Measurements from ENCODE around the gene FSHR. TPM values are rescaled to one million over a fixed set of nuclear protein-coding genes. Genes with fewer than 3 reads are reported as not detected.

Gene FSHR
- total and polyA plus RNA-seq, 7 donors: not detected

DNA sequence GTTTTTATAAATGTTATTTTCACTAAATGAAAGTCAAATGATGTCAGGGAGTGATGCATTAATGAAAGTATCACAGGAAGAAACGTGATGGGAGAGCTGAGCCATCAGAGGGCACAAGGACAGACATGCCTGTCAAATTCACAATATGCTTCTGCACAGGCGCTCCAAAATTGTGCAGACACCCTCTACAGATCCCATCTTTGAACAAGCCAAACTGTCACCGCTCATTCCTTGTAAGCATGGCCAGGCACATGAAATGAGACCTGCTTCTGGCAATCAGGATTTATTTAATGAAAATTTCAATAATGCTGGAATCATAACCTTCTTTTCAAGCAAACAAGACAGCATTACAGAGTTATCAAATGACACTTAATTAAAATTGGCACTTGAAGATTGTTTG lies 20.4 kb upstream of the FSHR start:
- no peaks in the 10 kb centered on the region for H3K27me3 ChIP-seq
- H3K9me3 ChIP-seq: peaks cover 0 to 3% (median 0%) of the 10 kb centered on the region in 4 donors
- no peaks in the 10 kb centered on the region for H3K4me1 ChIP-seq
- no peak for DNase-seq
- TF ChIP-seq POLR2AphosphoS5 (IDR thresholded peaks at IDR 0.05) (no peak), POLR2A (IDR thresholded peaks at IDR 0.05) (no peak)
- intact Hi-C loops (cut with DNase I): no loop called here
- H3K4me3 ChIP-seq: no peak overlapping the region
- H3K36me3 ChIP-seq: no peaks in the 10 kb centered on the region
- 75 to 82% methylated on average over 3 of the region's 3 CpGs for WGBS, 2 donors
- no peak overlapping the region for H3K27ac ChIP-seq

- no peaks in the 10 kb centered on the region for H3K36me3 ChIP-seq
- TF ChIP-seq, protein P1, sequence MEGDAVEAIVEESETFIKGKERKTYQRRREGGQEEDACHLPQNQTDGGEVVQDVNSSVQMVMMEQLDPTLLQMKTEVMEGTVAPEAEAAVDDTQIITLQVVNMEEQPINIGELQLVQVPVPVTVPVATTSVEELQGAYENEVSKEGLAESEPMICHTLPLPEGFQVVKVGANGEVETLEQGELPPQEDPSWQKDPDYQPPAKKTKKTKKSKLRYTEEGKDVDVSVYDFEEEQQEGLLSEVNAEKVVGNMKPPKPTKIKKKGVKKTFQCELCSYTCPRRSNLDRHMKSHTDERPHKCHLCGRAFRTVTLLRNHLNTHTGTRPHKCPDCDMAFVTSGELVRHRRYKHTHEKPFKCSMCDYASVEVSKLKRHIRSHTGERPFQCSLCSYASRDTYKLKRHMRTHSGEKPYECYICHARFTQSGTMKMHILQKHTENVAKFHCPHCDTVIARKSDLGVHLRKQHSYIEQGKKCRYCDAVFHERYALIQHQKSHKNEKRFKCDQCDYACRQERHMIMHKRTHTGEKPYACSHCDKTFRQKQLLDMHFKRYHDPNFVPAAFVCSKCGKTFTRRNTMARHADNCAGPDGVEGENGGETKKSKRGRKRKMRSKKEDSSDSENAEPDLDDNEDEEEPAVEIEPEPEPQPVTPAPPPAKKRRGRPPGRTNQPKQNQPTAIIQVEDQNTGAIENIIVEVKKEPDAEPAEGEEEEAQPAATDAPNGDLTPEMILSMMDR (IDR thresholded peaks at IDR 0.05): no peak
- H3K9me3 ChIP-seq: peaks cover 0 to 3% (median 0%) of the 10 kb centered on the region in 4 donors
- no peak for DNase-seq
- H3K27ac ChIP-seq: no peak overlapping the region
- intact Hi-C loops (cut with DNase I): no loop called here
- no peak overlapping the region for H3K4me3 ChIP-seq
- H3K4me1 ChIP-seq: no peaks in the 10 kb centered on the region
- no peaks in the 10 kb centered on the region for H3K27me3 ChIP-seq
Observed at GRCh38 chr2:49167131-49167530, 12.8 kb upstream of the FSHR start.

DNA sequence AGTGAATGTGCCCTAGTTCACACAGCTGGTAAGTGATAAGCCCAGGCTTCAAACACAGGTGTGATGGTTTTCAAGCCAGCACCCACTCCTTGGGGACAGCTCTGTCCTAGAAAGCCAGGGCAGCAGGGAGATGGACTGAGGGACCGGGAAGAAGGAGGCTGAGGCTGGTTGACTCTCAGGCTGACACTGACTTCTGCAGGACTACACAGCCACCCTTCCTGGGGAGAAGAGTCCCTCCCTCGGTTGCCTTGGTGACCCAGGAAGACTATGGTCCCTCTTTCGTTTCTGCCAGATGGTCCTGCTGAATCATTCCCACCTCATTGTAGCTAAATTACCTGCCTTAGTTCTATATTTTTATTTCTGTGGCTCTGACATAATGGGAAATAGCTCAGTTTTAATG lies 11.3 kb upstream of the FSHR start:
- Histone ChIP-seq H3K4me1 (no peaks in the 10 kb centered on the region), H3K36me3 (no peaks in the 10 kb centered on the region), H3K27ac (no peak overlapping the region), H3K27me3 (no peaks in the 10 kb centered on the region), H3K9me3 (peaks cover 0 to 3% (median 0%) of the 10 kb centered on the region in 4 donors), H3K4me3 (no peak overlapping the region)
- intact Hi-C loops (cut with DNase I): no loop called here
- TF ChIP-seq EP300 (IDR thresholded peaks at IDR 0.05) (no peak), POLR2A (IDR thresholded peaks at IDR 0.05) (no peak), POLR2AphosphoS5 (IDR thresholded peaks at IDR 0.05) (no peak)
- TF ChIP-seq, protein P1 (IDR thresholded peaks at IDR 0.05): no peak
- no peak for DNase-seq
- 70 to 74% methylated on average over 3 of the region's 3 CpGs for WGBS, 2 donors

DNA sequence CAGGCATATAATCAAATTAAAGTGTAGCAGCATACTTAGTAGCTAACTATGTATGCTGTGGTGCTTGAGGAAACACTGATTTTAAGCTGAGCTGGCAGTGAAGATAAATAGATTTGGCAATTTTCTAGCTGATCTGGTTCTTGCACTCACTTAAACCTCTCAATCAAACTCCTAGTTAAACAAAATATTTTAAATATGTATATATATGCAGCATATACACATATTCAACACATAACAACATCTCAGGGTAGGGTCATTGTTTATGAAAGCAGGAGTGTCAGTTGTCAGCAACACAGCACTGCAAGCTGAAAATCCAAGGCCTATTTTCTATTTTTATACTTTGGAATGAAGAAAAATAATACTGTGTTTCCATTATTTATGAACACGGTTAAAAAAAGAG lies 10.4 kb upstream of the FSHR start:
- Histone ChIP-seq H3K36me3 (no peaks in the 10 kb centered on the region), H3K27me3 (no peaks in the 10 kb centered on the region), H3K9me3 (no peaks in the 10 kb centered on the region), H3K27ac (no peak overlapping the region), H3K4me1 (no peaks in the 10 kb centered on the region), H3K4me3 (no peak overlapping the region)
- DNase-seq: no peak
- no peak for TF ChIP-seq POLR2A (IDR thresholded peaks at IDR 0.05)
- TF ChIP-seq POLR2AphosphoS5 (IDR thresholded peaks at IDR 0.05): no peak
- no peak for TF ChIP-seq EP300 (IDR thresholded peaks at IDR 0.05)
- TF ChIP-seq, protein P1 (IDR thresholded peaks at IDR 0.05): no peak
- intact Hi-C loops (cut with DNase I): no loop called here
- 70 to 90% methylated on average over 1 of the region's 1 CpG for WGBS, 2 donors

DNA sequence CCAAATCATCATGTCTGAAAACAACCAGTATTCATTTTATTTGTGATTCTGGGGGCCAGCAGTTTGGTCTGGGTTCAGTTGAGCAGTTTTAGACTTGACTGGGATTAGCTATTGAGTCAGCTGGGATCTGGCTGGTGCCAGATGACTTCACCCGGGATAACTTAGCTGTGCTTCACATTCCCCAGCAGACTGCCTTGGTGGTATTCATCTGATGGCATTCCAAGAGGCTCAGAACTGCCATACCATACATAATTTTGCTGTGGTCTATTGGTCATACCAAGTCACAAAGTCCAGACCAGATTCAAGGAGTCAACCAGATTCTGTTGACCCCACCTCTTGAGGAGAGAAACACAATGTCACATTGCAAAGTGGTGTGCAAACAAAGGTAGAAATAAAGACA lies 7.8 kb upstream of the FSHR start:
- 87 to 88% methylated on average over 1 of the region's 1 CpG for WGBS, 2 donors

More for the DNA sequence above, 7.8 kb upstream of the FSHR start:
- H3K27me3 ChIP-seq: no peaks in the 10 kb centered on the region
- no peak overlapping the region for H3K4me3 ChIP-seq
- TF ChIP-seq EP300 (IDR thresholded peaks at IDR 0.05): no peak
- no peak for TF ChIP-seq POLR2AphosphoS5 (IDR thresholded peaks at IDR 0.05)
- TF ChIP-seq, protein P1 (IDR thresholded peaks at IDR 0.05): no peak
- no peak for TF ChIP-seq POLR2A (IDR thresholded peaks at IDR 0.05)
- no peaks in the 10 kb centered on the region for H3K4me1 ChIP-seq
- no peak for DNase-seq
- intact Hi-C loops (cut with DNase I): no loop called here
- H3K36me3 ChIP-seq: no peaks in the 10 kb centered on the region
- H3K9me3 ChIP-seq: peaks cover 0 to 3% (median 0%) of the 10 kb centered on the region in 4 donors
- H3K27ac ChIP-seq: no peak overlapping the region

All from sigmoid colon (tissue), 7 donors.